ENCODE data around the gene ZNF646. TPM values are rescaled to one million over a fixed set of nuclear protein-coding genes. Genes with fewer than 3 reads are reported as not detected.
A peak's percentile ranks its signal among the peaks of the same experiment; 100 is the strongest.

Gene ZNF646
- polyA plus RNA-seq (ENCODE audit: low read depth in 6 of 6) = 10 to 100 TPM in 1 of 6 donors, 1 to 10 TPM in 5; 3.6 to 13.5 (median 6.1) TPM

GRCh38 chr16:31073970-31074813 lies at the start of gene ZNF646, which contains the start of gene ZNF668:
ZNF646 (plus strand) TSS chr16:31074422; CDS start chr16:31076325, 1,903 bp downstream.
ZNF668 (minus strand) TSS chr16:31074240; CDS start chr16:31064459, 9,781 bp downstream.
- Mint-ChIP-seq H3K4me1 (peaks cover 23 to 59% (median 48%) of the 10 kb centered on the region in 3 donors), H3K36me3 (peaks cover 0 to 10% of the 10 kb centered on the region in 2 donors), H3K27me3 (no peaks in the 10 kb centered on the region), H3K27ac (peak within 1 kb of the TSS; percentile 96 to 99 (median 98)), H3K9me3 (no peaks in the 10 kb centered on the region), H3K4me3 (peak within 1 kb of the TSS; percentile 90 to 99 (median 97))
- ATAC-seq (ENCODE audit: low read depth in 2 of 2) (peak; percentile 85 to 86), DNase-seq (peak; percentile 96)

GRCh38 chr16:31025339-31025738 lies 48.9 kb upstream of the ZNF646 start:
- no peak for DNase-seq
- H3K9me3 Mint-ChIP-seq = no peaks in the 10 kb centered on the region

GRCh38 chr16:31029272-31029671 lies 45.0 kb upstream of the ZNF646 start:
- Mint-ChIP-seq H3K4me3 (no peak overlapping the region), H3K27me3 (no peaks in the 10 kb centered on the region), H3K36me3 (peaks cover 0 to 8% of the 10 kb centered on the region in 2 donors), H3K27ac (no peak overlapping the region), H3K9me3 (no peaks in the 10 kb centered on the region), H3K4me1 (peaks cover 16 to 19% (median 16%) of the 10 kb centered on the region in 3 donors)
- ATAC-seq (ENCODE audit: low read depth in 2 of 2) = no peak
- DNase-seq = no peak

More at GRCh38 chr16:31025339-31025738, 48.9 kb upstream of the ZNF646 start:
- Mint-ChIP-seq H3K4me3 (peak overlapping the region in 2 of 8 donors; percentile 56 to 59), H3K36me3 (no peaks in the 10 kb centered on the region), H3K27me3 (no peaks in the 10 kb centered on the region), H3K4me1 (no peaks in the 10 kb centered on the region), H3K27ac (peak overlapping the region in 2 of 6 donors; percentile 44 to 76)
- ATAC-seq (ENCODE audit: low read depth in 2 of 2) = no peak

GRCh38 chr16:31031276-31031675 lies 42.9 kb upstream of the ZNF646 start:
- no peaks in the 10 kb centered on the region for H3K9me3 Mint-ChIP-seq
- H3K4me1 Mint-ChIP-seq = peaks cover 24 to 27% (median 25%) of the 10 kb centered on the region in 3 donors
- peak overlapping the region in 3 of 8 donors; percentile 29 to 98 (median 96) for H3K4me3 Mint-ChIP-seq
- H3K27ac Mint-ChIP-seq = peak overlapping the region; percentile 18 to 100 (median 88)
- H3K27me3 Mint-ChIP-seq = no peaks in the 10 kb centered on the region
- no peak for ATAC-seq (ENCODE audit: low read depth in 2 of 2)
- DNase-seq = no peak
- peaks cover 0 to 8% of the 10 kb centered on the region in 2 donors for H3K36me3 Mint-ChIP-seq

GRCh38 chr16:31032736-31033708 lies 41.2 kb upstream of the ZNF646 start, which contains the start of gene STX4:
STX4 (plus strand) TSS chr16:31033558; CDS start chr16:31033806, 248 bp downstream.
- Mint-ChIP-seq H3K27me3 (no peaks in the 10 kb centered on the region), H3K4me3 (peak within 1 kb of the TSS; percentile 95 to 100 (median 98)), H3K9me3 (no peaks in the 10 kb centered on the region), H3K4me1 (peaks cover 28 to 33% (median 29%) of the 10 kb centered on the region in 3 donors), H3K36me3 (peaks cover 0 to 8% of the 10 kb centered on the region in 2 donors), H3K27ac (peak within 1 kb of the TSS; percentile 98 to 100 (median 99))
- peak; percentile 77 for ATAC-seq (ENCODE audit: low read depth in 2 of 2)
- DNase-seq = peak; percentile 98

- peaks cover 0 to 12% of the 10 kb centered on the region in 2 donors for H3K36me3 Mint-ChIP-seq
- no peaks in the 10 kb centered on the region for H3K9me3 Mint-ChIP-seq
- DNase-seq (peak; percentile 80), ATAC-seq (ENCODE audit: low read depth in 2 of 2) (peak; percentile 18 to 24)
- peak overlapping the region; percentile 95 to 100 (median 98) for H3K4me3 Mint-ChIP-seq
- H3K27me3 Mint-ChIP-seq = no peaks in the 10 kb centered on the region
- peak overlapping the region; percentile 98 to 100 (median 99) for H3K27ac Mint-ChIP-seq
- H3K4me1 Mint-ChIP-seq = peaks cover 28 to 36% (median 29%) of the 10 kb centered on the region in 3 donors
Observed at GRCh38 chr16:31033709-31034492, 40.3 kb upstream of the ZNF646 start.

GRCh38 chr16:31036691-31037090 lies 37.5 kb upstream of the ZNF646 start:
- ATAC-seq (ENCODE audit: low read depth in 2 of 2) = no peak

GRCh38 chr16:31038993-31039392 lies 35.2 kb upstream of the ZNF646 start:
- H3K4me1 Mint-ChIP-seq = peaks cover 15 to 26% (median 15%) of the 10 kb centered on the region in 3 donors
- ATAC-seq (ENCODE audit: low read depth in 2 of 2) = no peak
- no peak for DNase-seq
- H3K4me3 Mint-ChIP-seq = no peak overlapping the region
- H3K27ac Mint-ChIP-seq = peak overlapping the region in 1 of 6 donors; percentile 51
- no peaks in the 10 kb centered on the region for H3K27me3 Mint-ChIP-seq
- no peaks in the 10 kb centered on the region for H3K9me3 Mint-ChIP-seq
- peaks cover 3 to 22% of the 10 kb centered on the region in 2 donors for H3K36me3 Mint-ChIP-seq

More at GRCh38 chr16:31036691-31037090, 37.5 kb upstream of the ZNF646 start:
- peaks cover 3 to 30% of the 10 kb centered on the region in 2 donors for H3K36me3 Mint-ChIP-seq
- H3K27ac Mint-ChIP-seq = peak overlapping the region in 2 of 6 donors; percentile 47 to 64
- H3K27me3 Mint-ChIP-seq = no peaks in the 10 kb centered on the region
- DNase-seq = no peak
- H3K4me3 Mint-ChIP-seq = peak overlapping the region in 3 of 8 donors; percentile 12 to 96 (median 76)
- H3K4me1 Mint-ChIP-seq = peaks cover 26 to 43% (median 29%) of the 10 kb centered on the region in 3 donors
- H3K9me3 Mint-ChIP-seq = no peaks in the 10 kb centered on the region

GRCh38 chr16:31042866-31043265 lies 31.4 kb upstream of the ZNF646 start:
- no peaks in the 10 kb centered on the region for H3K9me3 Mint-ChIP-seq
- peaks cover 0 to 9% (median 0%) of the 10 kb centered on the region in 3 donors for H3K4me1 Mint-ChIP-seq
- peak overlapping the region in 1 of 8 donors; percentile 42 for H3K4me3 Mint-ChIP-seq
- no peak for ATAC-seq (ENCODE audit: low read depth in 2 of 2)
- peaks cover 3 to 22% of the 10 kb centered on the region in 2 donors for H3K36me3 Mint-ChIP-seq
- no peaks in the 10 kb centered on the region for H3K27me3 Mint-ChIP-seq
- DNase-seq = no peak
- no peak overlapping the region for H3K27ac Mint-ChIP-seq

GRCh38 chr16:31043352-31043751 lies 30.9 kb upstream of the ZNF646 start:
- H3K36me3 Mint-ChIP-seq = peaks cover 3 to 22% of the 10 kb centered on the region in 2 donors
- H3K27me3 Mint-ChIP-seq = no peaks in the 10 kb centered on the region
- no peak overlapping the region for H3K27ac Mint-ChIP-seq
- H3K4me3 Mint-ChIP-seq = no peak overlapping the region
- H3K9me3 Mint-ChIP-seq = no peaks in the 10 kb centered on the region
- peaks cover 0 to 9% (median 1%) of the 10 kb centered on the region in 3 donors for H3K4me1 Mint-ChIP-seq
- ATAC-seq (ENCODE audit: low read depth in 2 of 2) = no peak
- DNase-seq = no peak

GRCh38 chr16:31043898-31044481 lies 30.2 kb upstream of the ZNF646 start:
- no peak for ATAC-seq (ENCODE audit: low read depth in 2 of 2)
- Mint-ChIP-seq H3K4me1 (peaks cover 0 to 7% (median 7%) of the 10 kb centered on the region in 3 donors), H3K9me3 (no peaks in the 10 kb centered on the region), H3K27me3 (no peaks in the 10 kb centered on the region), H3K4me3 (no peak overlapping the region), H3K27ac (no peak overlapping the region), H3K36me3 (peaks cover 3 to 17% of the 10 kb centered on the region in 2 donors)
- no peak for DNase-seq
